NB4 (cell line): ENCODE measurements around the gene RNF114.

Experiments used
- POLR2A ChIP-seq: IDR thresholded peaks from 2 replicates; pipeline ENCODE4 v1.6.1; 2011; ENCODE audit warnings: mild to moderate bottlenecking; ENCODE audit not compliant: insufficient read length; ENCODE audit errors: extremely low read depth
- TF ChIP-seq, protein P1 (sequence below): IDR thresholded peaks from one replicate; pipeline ENCODE4 v1.5.1; 2012; ENCODE audit warnings: low read depth, low read length

DNA sequence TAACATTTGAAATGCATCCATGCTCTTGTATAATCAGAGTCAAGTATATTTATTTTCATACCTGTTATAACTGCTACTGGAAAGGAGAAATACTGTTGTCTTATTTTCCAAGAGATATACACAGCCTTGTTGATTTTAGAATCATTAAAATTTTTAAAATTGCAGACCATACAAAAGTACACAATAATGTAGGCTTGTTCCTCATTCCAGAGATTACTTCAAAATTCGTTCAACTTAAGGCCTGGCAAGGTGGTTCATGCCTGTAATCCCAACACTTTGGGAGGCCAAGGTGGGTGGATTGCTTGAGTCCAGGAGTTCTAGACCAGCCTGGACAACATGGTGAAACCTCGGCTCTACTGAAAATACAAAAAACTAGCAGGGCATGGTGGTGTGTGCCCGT is 6.1 kb downstream of the RNF114 start:
- no peak for TF ChIP-seq POLR2A
- TF ChIP-seq, protein P1, sequence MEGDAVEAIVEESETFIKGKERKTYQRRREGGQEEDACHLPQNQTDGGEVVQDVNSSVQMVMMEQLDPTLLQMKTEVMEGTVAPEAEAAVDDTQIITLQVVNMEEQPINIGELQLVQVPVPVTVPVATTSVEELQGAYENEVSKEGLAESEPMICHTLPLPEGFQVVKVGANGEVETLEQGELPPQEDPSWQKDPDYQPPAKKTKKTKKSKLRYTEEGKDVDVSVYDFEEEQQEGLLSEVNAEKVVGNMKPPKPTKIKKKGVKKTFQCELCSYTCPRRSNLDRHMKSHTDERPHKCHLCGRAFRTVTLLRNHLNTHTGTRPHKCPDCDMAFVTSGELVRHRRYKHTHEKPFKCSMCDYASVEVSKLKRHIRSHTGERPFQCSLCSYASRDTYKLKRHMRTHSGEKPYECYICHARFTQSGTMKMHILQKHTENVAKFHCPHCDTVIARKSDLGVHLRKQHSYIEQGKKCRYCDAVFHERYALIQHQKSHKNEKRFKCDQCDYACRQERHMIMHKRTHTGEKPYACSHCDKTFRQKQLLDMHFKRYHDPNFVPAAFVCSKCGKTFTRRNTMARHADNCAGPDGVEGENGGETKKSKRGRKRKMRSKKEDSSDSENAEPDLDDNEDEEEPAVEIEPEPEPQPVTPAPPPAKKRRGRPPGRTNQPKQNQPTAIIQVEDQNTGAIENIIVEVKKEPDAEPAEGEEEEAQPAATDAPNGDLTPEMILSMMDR, result no peak
